Esophagus squamous epithelium (tissue), 5 donors: ENCODE results near the gene CYBC1. TPM values are rescaled to one million over a fixed set of nuclear protein-coding genes. Genes with fewer than 3 reads are reported as not detected.

ENCODE experiments used
- DNase-seq: peaks from one replicate; lab custom pipeline; 2025; lab: John Stamatoyannopoulos, UW
- H3K27ac ChIP-seq, 4 donors: fragments of 200-600 bp; sonication (generic); one replicate each; pipeline ENCODE4 v1.5.1; 2016 to 2019; ENCODE audit warnings: mild to moderate bottlenecking in 1 of 4
- H3K27me3 ChIP-seq, 4 donors: fragments of 200-600 bp; sonication (generic); 1 replicate in 3 of 4; 2 replicates in 1 of 4; pipeline versions ENCODE4 v1.5.1 to v1.6.0; 2017 to 2021; ENCODE audit warnings: antibody characterized with exemption in 1 of 4
- H3K36me3 ChIP-seq, 3 donors: fragments of 200-600 bp; sonication (generic); one replicate each; pipeline ENCODE4 v1.5.1; 2016 to 2019
- H3K4me1 ChIP-seq, 3 donors: fragments of 200-600 bp; sonication (generic); one replicate each; pipeline ENCODE4 v1.5.1; 2017 to 2019
- H3K4me3 ChIP-seq, 4 donors: fragments of 200-600 bp; sonication (generic); 1 replicate in 3 of 4; 2 replicates in 1 of 4; pipeline ENCODE4 v1.5.1; 2016 to 2019; ENCODE audit warnings: mild to moderate bottlenecking in 2 of 4, moderate library complexity in 1 of 4
- H3K9me3 ChIP-seq, 3 donors: fragments of 200-600 bp; sonication (generic); one replicate each; pipeline ENCODE4 v1.5.1; 2016 to 2019
- CTCF ChIP-seq, 6 experiments: fragments of 450-650 bp in 4 of 6; fragments of 200-600 bp in 2 of 6; sonication (generic) in 2 of 6; IDR thresholded peaks; one replicate each; pipeline ENCODE4 v1.5.1; 2016 to 2019; ENCODE audit warnings: antibody characterized with exemption in 6 of 6, mild to moderate bottlenecking in 4 of 6, moderate library complexity in 4 of 6
- POLR2A ChIP-seq, 4 donors: fragments of 450-650 bp; IDR thresholded peaks; one replicate each; pipeline ENCODE4 v1.6.1; 2017; ENCODE audit warnings: antibody characterized with exemption in 4 of 4, mild to moderate bottlenecking in 4 of 4, moderate library complexity in 3 of 4
- WGBS, 2 donors: methylation state at CpG; one replicate each; pipeline ENCODE4 v1.1.5; 2018; 5-methylcytosine and 5-hydroxymethylcytosine counted together
- intact Hi-C: fragments of 100-400 bp; cut with DNase I; formaldehyde crosslinking; loops from one replicate; pipeline ENCODE4 v1.15.0; 2022
- total RNA-seq, 4 donors: library from RNA; depleted of rRNA; stranded (reverse); fragments of >200 nt; gene quantifications; one replicate each; pipeline ENCODE4 v1.1.0, GENCODE V29; 2016
- donor health status: DM: yes; HTN: yes; CAD: no.

CYBC1 gene
- total RNA-seq, 4 donors from 2014 or later, result 31.7 to 74.3 (median 51.1) TPM

DNA sequence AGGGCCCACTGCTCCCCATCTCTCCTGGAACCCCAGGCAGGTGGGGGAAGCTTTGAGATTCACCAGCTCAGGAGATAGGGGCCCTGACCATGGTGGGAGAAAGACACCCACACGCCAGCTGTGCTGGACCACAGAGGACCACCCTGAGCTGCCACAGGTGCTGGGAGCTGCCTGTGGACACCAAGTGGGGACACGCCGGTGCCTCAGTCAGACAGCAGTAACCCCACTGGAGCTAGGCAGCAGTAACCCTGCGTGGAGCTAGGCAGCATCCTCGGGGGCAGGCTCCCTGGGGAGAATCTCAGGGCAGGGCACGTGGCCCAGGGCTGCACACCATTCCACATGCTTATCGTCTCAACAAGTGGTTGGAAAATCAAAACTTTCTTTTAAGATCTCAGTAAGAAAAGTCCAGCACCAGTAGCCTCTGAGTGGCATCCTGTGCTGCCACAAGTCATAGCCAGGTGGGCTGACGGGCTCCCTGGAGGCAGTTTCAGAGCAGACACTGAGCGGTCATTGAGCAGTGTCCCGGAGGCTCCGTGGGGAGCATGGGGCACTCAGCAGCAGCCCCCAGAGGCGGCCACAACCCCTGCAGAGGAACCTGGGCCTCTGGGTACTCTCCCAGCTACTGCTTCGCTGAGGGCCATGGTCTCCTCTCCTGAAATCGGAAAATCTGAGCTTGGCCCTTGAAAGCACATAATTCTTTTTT, 40.4 kb downstream of the CYBC1 start:
- H3K27me3 ChIP-seq, result no peaks in the 10 kb centered on the region
- TF ChIP-seq CTCF (IDR thresholded peaks at IDR 0.05), result no peak
- TF ChIP-seq POLR2A (IDR thresholded peaks at IDR 0.05), result no peak
- H3K27ac ChIP-seq, result no peak overlapping the region
- H3K36me3 ChIP-seq, result peaks cover 0 to 66% (median 0%) of the 10 kb centered on the region in 3 donors
- H3K4me1 ChIP-seq, result peaks cover 4 to 11% (median 5%) of the 10 kb centered on the region in 3 donors
- no peak overlapping the region for H3K4me3 ChIP-seq
- 89 to 94% methylated on average over 8 to 9 of the region's 14 CpGs for WGBS, 2 donors
- no peak for DNase-seq
- intact Hi-C loops, result no loop called here
- no peaks in the 10 kb centered on the region for H3K9me3 ChIP-seq

DNA sequence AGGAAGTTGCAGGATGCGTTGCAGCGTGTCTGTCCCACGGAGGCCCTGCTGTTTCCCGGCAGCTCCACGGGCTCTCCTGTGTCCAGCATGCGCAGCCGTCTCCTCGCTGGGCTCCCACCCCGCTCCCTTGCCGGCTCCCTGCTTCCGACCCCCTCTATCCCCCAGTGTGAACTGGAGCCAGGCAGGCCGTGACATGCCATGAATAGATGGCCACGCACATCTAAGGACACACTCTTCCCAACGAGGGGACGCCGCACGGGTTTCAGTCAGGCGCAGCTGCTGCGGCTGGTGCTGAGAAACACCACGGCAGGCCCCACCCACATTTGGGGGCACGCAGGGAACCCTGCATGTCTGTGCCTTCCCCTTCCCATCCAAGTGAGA, 41.6 kb downstream of the CYBC1 start:
- WGBS, 2 donors, result 96 to 100% methylated on average over 4 to 5 of the region's 21 CpGs
- Histone ChIP-seq H3K4me3 (no peak overlapping the region), H3K4me1 (no peaks in the 10 kb centered on the region), H3K9me3 (no peaks in the 10 kb centered on the region), H3K27ac (no peak overlapping the region), H3K36me3 (peaks cover 0 to 73% (median 0%) of the 10 kb centered on the region in 3 donors), H3K27me3 (no peaks in the 10 kb centered on the region)
- no peak for DNase-seq
- intact Hi-C loops, result no loop called here
- TF ChIP-seq POLR2A (IDR thresholded peaks at IDR 0.05) (no peak), CTCF (IDR thresholded peaks at IDR 0.05) (no peak)

GRCh38 chr17:82408288-82408937, 42.1 kb downstream of the CYBC1 start:
- 89 to 91% methylated on average over 12 to 15 of the region's 15 CpGs for WGBS, 2 donors
- Histone ChIP-seq H3K4me1 (no peaks in the 10 kb centered on the region), H3K9me3 (no peaks in the 10 kb centered on the region), H3K27ac (no peak overlapping the region), H3K27me3 (no peaks in the 10 kb centered on the region), H3K4me3 (no peak overlapping the region), H3K36me3 (peaks cover 0 to 73% (median 0%) of the 10 kb centered on the region in 3 donors)
- TF ChIP-seq CTCF (IDR thresholded peaks at IDR 0.05) (no peak), POLR2A (IDR thresholded peaks at IDR 0.05) (no peak)
- intact Hi-C loops, result no loop called here
- no peak for DNase-seq

GRCh38 chr17:82407255-82407654, 43.3 kb downstream of the CYBC1 start:
- DNase-seq, result no peak
- Histone ChIP-seq H3K27ac (no peak overlapping the region), H3K27me3 (no peaks in the 10 kb centered on the region), H3K36me3 (peaks cover 0 to 75% (median 0%) of the 10 kb centered on the region in 3 donors), H3K4me3 (no peak overlapping the region), H3K4me1 (no peaks in the 10 kb centered on the region), H3K9me3 (no peaks in the 10 kb centered on the region)
- intact Hi-C loops, result no loop called here
- no peak for TF ChIP-seq CTCF (IDR thresholded peaks at IDR 0.05)
- no peak for TF ChIP-seq POLR2A (IDR thresholded peaks at IDR 0.05)
- 59 to 62% methylated on average over 4 to 13 of the region's 13 CpGs for WGBS, 2 donors

DNA sequence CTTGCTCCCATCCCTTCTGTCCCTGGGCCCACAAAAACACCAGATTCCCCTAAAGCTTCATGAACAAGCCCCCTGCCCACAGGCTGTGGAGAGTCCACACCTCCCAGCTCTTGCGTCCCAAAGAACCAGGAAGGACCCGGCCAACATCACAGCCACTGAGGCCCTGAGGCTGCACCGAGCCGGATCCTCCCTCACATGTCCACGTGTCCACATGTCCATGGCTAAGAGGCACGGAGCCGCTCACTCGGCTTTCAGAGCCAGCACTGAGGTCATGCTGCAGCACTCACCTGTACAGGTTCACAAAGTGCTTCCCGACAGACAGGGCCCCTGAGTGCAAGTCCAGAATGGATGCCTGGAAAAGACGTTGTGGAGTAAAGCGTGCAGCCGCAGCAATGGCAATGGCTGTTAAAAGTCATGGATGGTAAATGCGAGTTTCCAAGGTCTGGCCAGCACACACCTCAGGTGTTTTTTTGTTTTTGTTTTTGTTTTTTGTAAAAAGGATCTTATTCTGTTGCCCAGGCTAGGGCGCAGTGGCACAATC, 44.4 kb downstream of the CYBC1 start:
- TF ChIP-seq CTCF (IDR thresholded peaks at IDR 0.05) (no peak), POLR2A (IDR thresholded peaks at IDR 0.05) (no peak)
- Histone ChIP-seq H3K4me1 (no peaks in the 10 kb centered on the region), H3K27ac (no peak overlapping the region), H3K36me3 (peaks cover 0 to 85% (median 0%) of the 10 kb centered on the region in 3 donors), H3K4me3 (no peak overlapping the region), H3K27me3 (no peaks in the 10 kb centered on the region), H3K9me3 (no peaks in the 10 kb centered on the region)
- WGBS, 2 donors, result 93 to 99% methylated on average over 6 of the region's 14 CpGs
- no peak for DNase-seq
- intact Hi-C loops, result no loop called here
